HG03354 (cell line): Measurements from ENCODE around the gene TM4SF20.

ENCODE experiments used
- ATAC-seq: cut with Tn5 transposase; IDR thresholded peaks from one replicate; pipeline ENCODE4 v1.9.1; 2021; ENCODE audit warnings: mild to moderate bottlenecking; ENCODE audit not compliant: unreplicated experiment, poor library complexity, severe bottlenecking

TM4SF20 gene

GRCh38 chr2:227379095-227379494 is at the start of gene TM4SF20:
TSS of gene TM4SF20 (minus strand) at chr2:227379306. CDS start at chr2:227379268, 38 bp downstream.
- no peak for ATAC-seq

- ATAC-seq: no peak
These were observed 49.7 kb upstream of the TM4SF20 start for GRCh38 chr2:227428731-227429285.

DNA sequence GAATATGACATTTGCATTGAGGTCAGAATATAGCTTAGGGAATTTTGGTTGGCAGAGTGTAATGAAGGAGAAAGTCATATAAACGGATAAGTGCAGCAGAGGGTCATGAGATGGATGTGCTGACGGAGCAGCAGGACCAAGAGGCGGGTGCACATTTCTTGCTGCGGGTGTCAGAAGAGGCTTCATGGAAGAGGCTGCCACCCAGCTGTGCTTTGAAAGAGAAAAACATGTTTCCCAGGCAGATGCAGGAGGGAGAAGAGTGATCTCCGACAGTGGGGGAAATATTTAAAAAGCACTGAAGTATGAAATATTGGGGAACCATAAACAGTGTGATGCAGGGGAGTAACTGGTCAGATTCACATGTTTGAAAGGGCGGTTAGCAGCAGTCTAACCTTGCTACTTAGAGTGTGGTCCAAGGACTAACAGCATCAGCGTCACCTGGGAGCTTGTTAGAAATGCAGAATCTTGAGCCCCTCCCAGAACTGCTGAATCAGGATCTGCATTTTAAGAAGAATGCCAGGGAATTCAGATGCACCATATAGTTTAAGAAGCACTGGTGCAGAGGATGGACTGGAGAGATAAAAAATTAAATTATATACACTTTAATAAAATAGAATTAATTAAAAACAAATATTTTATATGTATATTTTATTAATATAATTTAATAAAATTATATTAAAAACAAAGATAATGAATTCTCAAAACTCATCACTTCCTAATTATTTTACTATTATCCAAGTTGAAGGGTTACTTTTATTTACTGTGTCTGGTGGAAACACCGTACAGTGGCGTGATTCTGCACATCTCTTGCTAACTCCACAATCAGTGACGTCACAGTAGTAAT is 44.8 kb upstream of the TM4SF20 start:
- ATAC-seq: no peak

GRCh38 chr2:227420087-227421052 is 41.3 kb upstream of the TM4SF20 start:
- ATAC-seq: no peak

- no peak for ATAC-seq
These were observed 37.6 kb upstream of the TM4SF20 start for GRCh38 chr2:227416701-227417100.

- ATAC-seq: peak; percentile 56
These were observed 36.7 kb upstream of the TM4SF20 start for GRCh38 chr2:227415538-227416424.

DNA sequence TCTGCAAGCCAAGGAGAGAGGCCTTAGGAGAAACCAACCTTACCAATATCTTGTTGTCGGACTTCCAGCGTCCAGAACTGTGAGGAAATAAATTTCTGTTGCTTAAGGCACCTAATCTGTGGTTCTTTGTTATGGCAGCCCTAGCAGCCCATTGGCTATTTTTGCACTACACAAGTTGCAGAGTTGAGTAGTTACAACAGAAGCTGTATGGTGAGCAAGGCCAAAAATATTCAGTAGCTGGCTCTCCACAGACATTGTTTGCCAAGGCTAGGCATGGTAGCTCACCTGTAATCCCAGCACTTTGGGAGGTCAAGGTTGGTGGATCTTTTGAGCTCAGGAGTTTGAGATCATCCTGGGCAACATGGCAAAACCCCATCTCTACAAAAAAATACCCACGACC is 35.7 kb upstream of the TM4SF20 start:
- ATAC-seq: no peak

DNA sequence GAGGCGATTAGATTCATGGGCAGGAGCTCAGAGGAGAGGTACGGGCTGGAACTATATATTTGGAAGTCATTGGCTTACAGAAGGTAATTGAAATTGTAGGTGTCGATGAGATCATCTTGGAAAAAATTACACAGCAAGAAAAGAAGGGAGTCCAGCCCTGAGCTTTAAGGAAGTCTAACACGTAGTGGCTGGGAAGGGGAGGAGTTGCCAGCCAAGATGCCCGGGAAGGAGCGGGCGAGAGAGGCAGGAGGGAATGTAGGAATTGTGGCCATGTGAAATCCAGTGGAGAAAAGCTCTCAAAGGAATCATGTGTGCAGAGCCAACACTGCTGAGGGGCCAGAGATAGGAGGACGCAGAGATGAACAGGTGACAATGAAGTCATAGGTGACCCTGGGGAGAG is 34.3 kb upstream of the TM4SF20 start:
- ATAC-seq: no peak

DNA sequence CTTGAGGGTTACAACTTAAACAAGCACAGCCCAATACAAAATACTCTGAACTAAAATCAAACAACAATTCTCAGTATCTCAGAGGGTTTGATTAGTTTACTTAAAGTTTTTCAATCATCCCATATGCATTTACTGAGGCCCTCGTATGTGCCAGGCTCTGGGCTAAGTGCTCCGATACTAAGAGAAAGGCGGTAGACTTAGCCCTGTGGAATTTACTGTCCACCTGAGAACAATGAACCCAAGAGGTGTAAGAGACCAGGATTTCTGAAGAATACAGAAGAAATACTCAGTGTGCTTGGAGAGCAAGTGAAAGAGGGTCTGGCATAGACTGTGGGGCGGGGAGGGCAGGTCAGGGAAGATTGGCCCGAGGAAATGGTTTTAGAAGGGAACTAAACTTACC is 33.8 kb upstream of the TM4SF20 start:
- no peak for ATAC-seq

DNA sequence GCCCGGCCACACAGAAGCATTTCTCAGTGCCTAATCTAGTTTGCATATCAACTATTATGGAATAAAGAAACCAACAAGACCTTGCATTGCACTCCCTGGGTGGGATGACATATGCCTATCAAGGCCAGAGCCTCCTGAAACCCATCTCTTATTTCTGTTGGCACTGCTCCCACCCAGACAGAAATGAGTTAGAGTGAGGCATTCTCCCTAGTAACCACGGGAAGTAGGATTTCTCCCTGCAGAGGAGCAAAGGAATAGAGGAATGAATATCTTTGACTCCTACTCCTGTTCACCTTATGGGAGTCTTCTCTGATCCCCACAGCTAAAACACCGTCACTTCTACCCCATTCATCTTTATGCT is 32.9 kb upstream of the TM4SF20 start:
- ATAC-seq: no peak

DNA sequence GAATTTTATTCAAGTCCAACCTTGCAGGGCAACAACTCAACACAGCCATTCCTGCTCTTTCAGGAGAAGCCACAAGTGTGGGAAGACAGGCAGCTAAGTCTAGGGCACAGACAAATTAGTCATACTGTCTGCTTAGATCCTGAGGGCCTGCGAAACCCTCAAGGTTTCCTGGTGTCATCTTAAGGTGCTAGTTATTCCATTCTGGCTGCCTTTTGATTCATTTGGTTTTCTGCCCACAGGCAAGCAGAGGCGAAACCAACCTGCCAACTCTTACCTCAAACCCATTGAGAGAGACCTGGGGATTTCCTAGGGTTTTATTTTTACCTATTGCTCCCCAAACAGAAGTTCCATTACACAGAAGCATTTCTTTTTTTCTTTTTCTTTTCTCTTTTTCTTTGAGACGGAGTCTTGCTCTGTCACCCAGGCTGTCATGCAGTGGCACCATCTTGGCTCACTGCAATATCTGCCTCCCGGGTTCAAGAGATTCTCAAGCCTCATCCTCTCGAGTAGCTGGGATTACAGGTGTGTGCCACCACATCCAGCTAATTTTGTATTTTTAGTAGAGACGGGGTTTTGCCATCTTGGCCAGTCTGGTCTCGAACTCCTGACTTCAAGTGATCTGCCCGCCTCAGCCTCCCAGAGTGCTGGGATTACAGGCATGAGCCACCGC is 32.3 kb upstream of the TM4SF20 start:
- peak; percentile 67 for ATAC-seq

GRCh38 chr2:227410191-227410590 is 31.1 kb upstream of the TM4SF20 start:
- ATAC-seq: no peak

DNA sequence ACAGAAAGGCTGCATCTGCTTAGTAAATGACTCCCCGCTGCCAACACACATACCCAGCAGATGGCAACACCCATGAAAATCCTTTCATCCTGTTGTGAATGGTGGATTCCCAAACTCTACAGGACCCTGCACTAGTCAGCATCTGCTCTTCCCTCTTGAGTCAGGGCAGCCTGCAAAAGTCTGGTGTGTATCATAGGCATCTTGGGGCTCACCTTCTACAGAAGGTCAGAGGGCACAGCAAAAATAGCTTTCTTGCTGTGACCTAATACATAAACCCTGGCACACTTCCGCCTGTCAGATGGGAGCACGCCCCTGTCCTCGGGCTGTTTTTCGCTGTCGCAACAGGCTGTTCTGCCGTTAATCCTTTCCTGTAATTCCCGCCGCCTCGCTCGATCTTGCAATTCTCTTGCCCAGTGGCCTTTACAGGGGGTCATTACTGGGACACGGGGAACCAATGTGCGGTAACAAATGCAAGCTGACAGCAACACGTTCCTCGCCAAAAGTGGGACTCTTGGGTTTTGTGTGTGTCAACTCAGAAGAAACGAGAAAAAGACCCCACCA is 28.6 kb upstream of the TM4SF20 start:
- ATAC-seq: no peak

DNA sequence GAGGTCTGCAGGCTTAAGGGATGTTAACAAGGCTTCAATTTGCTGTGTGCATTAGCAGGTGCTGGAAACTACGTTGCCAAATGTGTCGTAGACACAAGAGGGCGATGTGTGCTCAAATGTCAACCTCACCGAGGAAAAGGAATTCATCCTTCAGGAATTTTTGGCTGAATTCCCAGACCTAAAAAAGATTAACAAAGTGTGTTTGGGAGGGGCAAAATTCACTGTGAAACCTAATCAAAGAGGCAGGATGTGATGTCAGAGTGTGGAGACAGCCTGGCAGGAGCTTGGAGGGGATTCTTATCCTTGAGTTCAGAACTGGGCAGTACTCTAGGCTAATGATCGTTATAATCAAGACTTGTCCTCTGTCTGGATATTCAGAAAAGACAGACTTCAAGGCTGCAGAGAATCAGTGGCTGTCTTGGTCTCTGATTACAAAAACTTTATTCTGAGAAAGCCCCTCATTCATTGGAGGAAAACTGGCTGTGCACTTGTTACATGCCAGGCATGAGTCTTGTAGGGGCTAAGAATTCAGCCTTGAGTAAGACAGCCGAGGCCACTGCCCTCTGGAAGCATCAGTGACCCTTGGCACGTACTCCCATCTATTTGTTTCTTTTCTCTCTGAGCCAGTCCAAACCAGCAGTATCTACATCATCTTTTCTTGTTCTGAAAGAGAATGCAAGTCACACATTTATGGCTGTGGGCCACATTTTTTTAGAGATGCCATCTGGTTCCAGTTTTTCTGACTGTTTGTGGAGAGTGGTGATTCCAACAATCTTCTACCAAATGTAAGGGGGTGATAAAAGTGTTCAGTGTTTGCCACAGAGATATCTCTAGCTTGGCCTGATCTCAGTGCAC is 27.3 kb upstream of the TM4SF20 start:
- ATAC-seq: no peak

DNA sequence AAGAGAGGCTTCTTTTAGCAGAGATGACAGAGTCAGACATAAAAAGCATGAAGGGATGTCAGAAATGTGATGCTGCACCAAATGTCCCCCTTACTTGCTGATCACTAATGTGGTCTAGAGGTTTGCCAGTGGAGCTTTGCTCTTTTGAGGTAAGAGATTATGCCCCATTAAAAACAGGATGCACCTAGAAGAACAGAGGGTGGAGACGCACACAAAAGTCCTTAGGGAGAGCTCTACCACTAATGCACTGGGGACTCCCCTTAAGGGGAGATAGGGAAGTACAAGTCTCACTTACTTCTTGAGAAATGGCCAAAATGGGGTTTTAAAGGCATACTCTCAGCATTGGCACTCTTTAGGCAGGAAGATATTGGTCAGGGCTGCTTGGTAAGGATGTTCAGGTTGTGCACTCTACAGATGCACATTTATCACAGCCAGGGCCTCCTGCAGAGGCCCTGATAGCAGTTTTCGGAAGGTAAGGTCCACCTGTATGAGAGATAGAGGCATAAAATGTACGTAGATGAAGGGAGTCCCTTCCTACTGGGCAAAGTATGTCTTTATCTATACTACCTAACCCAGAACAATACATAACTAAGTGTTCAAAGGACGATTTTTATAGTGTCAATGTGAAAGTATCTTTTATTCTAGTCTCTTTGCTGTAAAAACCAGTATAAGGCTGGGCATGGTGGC is 25.6 kb upstream of the TM4SF20 start:
- ATAC-seq: peak; percentile 38

- ATAC-seq: no peak
These were observed 23.9 kb upstream of the TM4SF20 start for GRCh38 chr2:227402959-227403358.

GRCh38 chr2:227402321-227402720 is 23.2 kb upstream of the TM4SF20 start:
- ATAC-seq: no peak
